RWPE1 (cell line): ENCODE measurements around the gene NPAS4.
"Not testable (repeated sequence)": the region's sequence is repeated elsewhere in the genome, so short reads cannot be mapped to it uniquely, and the experiment has no call there.

ENCODE experiments used
- CTCF ChIA-PET: fragments of 350-600 bp; sonication (Branson Sonifier 250); formaldehyde crosslinking; extraction: SDS; loops from one replicate; lab custom pipeline; 2021; lab: Yijun Ruan, JAX
- POLR2A ChIA-PET: fragments of 400-600 bp; formaldehyde crosslinking; extraction: SDS; loops from one replicate; lab custom pipeline; 2020; ENCODE audit warnings: antibody characterized with exemption; ENCODE audit not compliant: low non-redundant PET; lab: Yijun Ruan, JAX
- DNase-seq: peaks from one replicate; pipeline ENCODE4 v3.0.0; 2012; ENCODE audit warnings: low spot score
- H3K27ac ChIP-seq: fragments of 450-650 bp; 2 replicates; pipeline ENCODE4 v1.5.1; 2017
- CTCF ChIP-seq: fragments of 450-650 bp; conservative IDR thresholded peaks from 2 replicates; pipeline ENCODE4 v1.5.1; 2017; ENCODE audit warnings: low read depth, mild to moderate bottlenecking

NPAS4 gene

GRCh38 chr11:66454828-66455227, 34.0 kb downstream of the NPAS4 start:
- CTCF ChIA-PET: interaction anchor here (1.0 to 1.1 kb wide), 2 partner anchors 25 to 46 kb away, joined by 4 read pairs; no protein-coding TSS in a partner anchor
- H3K27ac ChIP-seq: no peak overlapping the region
- POLR2A ChIA-PET: no interaction called here
- no peak for TF ChIP-seq CTCF
- no peak for DNase-seq

- TF ChIP-seq CTCF: no peak
- ChIA-PET CTCF (interaction anchor here (0.6 kb wide), 1 partner anchor 309 kb away, joined by 4 read pairs; no protein-coding TSS in a partner anchor), POLR2A (no interaction called here)
- no peak for DNase-seq
- H3K27ac ChIP-seq: no peak overlapping the region
Observed at GRCh38 chr11:66457826-66458225, 37.0 kb downstream of the NPAS4 start.

GRCh38 chr11:66459138-66459778, 38.4 kb downstream of the NPAS4 start:
- ChIA-PET CTCF (interaction anchor here (0.5 to 1.2 kb wide), 3 partner anchors 41 to 1614 kb away, joined by 3 read pairs; no protein-coding TSS in a partner anchor), POLR2A (no interaction called here)
- no peak overlapping the region for H3K27ac ChIP-seq
- DNase-seq: no peak
- no peak for TF ChIP-seq CTCF

GRCh38 chr11:66462010-66462409, 41.2 kb downstream of the NPAS4 start:
- no peak for DNase-seq
- no peak overlapping the region for H3K27ac ChIP-seq
- TF ChIP-seq CTCF: no peak
- ChIA-PET CTCF (interaction anchor here (0.6 to 0.7 kb wide), 2 partner anchors 33 to 55 kb away, joined by 3 to 6 read pairs; no protein-coding TSS in a partner anchor), POLR2A (no interaction called here)

- CTCF ChIA-PET: no interaction called here
- TF ChIP-seq CTCF: no peak
- POLR2A ChIA-PET: interaction anchor here (0.5 kb wide), 1 partner anchor 216 kb away, joined by 13 read pairs; no protein-coding TSS in a partner anchor
Observed at GRCh38 chr11:66462911-66463310, 42.1 kb downstream of the NPAS4 start.

GRCh38 chr11:66464116-66464515, 43.3 kb downstream of the NPAS4 start:
- POLR2A ChIA-PET, H3K27ac ChIP-seq, DNase-seq, CTCF ChIA-PET: not testable (repeated sequence)

More at GRCh38 chr11:66462911-66463310, 42.1 kb downstream of the NPAS4 start:
- DNase-seq: no peak
- H3K27ac ChIP-seq: no peak overlapping the region

- ChIA-PET POLR2A (interaction anchor here (0.5 kb wide), 1 partner anchor 153 kb away, joined by 3 read pairs; no protein-coding TSS in a partner anchor), CTCF (interaction anchor here (0.6 kb wide), 1 partner anchor 56 kb away, joined by 6 read pairs; no protein-coding TSS in a partner anchor)
- 0 out of 2 replicates have a peak overlapping the region, but pooled peaks have one; percentile 6 for H3K27ac ChIP-seq
- DNase-seq: no peak
- TF ChIP-seq CTCF: no peak
Observed at GRCh38 chr11:66464916-66465315, 44.1 kb downstream of the NPAS4 start.
